SK-N-SH (cell line): ENCODE results near the gene BLOC1S1. TPM values are rescaled to one million over a fixed set of nuclear protein-coding genes. Genes with fewer than 3 reads are reported as not detected.

Experiments
- CTCF ChIA-PET: fragments of 300-600, 350-600 bp; formaldehyde crosslinking; extraction: SDS; loops from one replicate; lab custom pipeline; 2021; lab: Yijun Ruan, JAX
- POLR2A ChIA-PET: fragments of 350-600 bp; sonication (Branson Sonifier 250); formaldehyde crosslinking; extraction: SDS; loops from one replicate; lab custom pipeline; 2020; ENCODE audit warnings: antibody characterized with exemption, inconsistent platforms; lab: Yijun Ruan, JAX
- DNase-seq: peaks from one replicate; pipeline ENCODE4 v3.0.0; 2012
- H2AFZ ChIP-seq: fragments of 200-600 bp; sonication (generic); 2 replicates; pipeline ENCODE4 v1.8.1; 2016; ENCODE audit warnings: antibody characterized with exemption, mild to moderate bottlenecking, low read depth
- H3F3A ChIP-seq: fragments of 200-600 bp; sonication (generic); replicated peaks from 2 replicates; pipeline ENCODE3; 2016; ENCODE audit warnings: antibody characterized with exemption, mild to moderate bottlenecking; ENCODE audit not compliant: insufficient read depth
- H3K27ac ChIP-seq, 2 experiments: fragments of 200-500 bp in 1 of 2; fragments of 200-600 bp in 1 of 2; sonication (Bioruptor generic) in 1 of 2; sonication (generic), shearing (Covaris generic) in 1 of 2; 2 replicates each; pipeline versions ENCODE4 v1.5.1 to v1.6.1; 2014 to 2016; ENCODE audit warnings: low read depth in 2 of 2, inconsistent platforms in 1 of 2, low read length in 1 of 2, mild to moderate bottlenecking in 1 of 2, mixed read lengths in 1 of 2
- H3K27me3 ChIP-seq: fragments of 200-600 bp; sonication (generic), shearing (Covaris generic); 2 replicates; pipeline ENCODE4 v1.6.1; 2016; ENCODE audit warnings: mixed run types; ENCODE audit not compliant: insufficient read depth
- H3K36me3 ChIP-seq, 2 experiments: fragments of 200-500 bp in 1 of 2; fragments of 200-600 bp in 1 of 2; sonication (Bioruptor generic) in 1 of 2; sonication (generic) in 1 of 2; replicated peaks in 1 of 2; 2 replicates each; pipeline versions ENCODE3 to v1.5.1; 2014 to 2016; ENCODE audit warnings: low read length in 1 of 2, mild to moderate bottlenecking in 1 of 2; ENCODE audit not compliant: insufficient read depth in 2 of 2, control insufficient read depth in 1 of 2
- H3K4me1 ChIP-seq, 2 experiments: fragments of 200-500 bp in 1 of 2; fragments of 200-600 bp in 1 of 2; sonication (Bioruptor generic) in 1 of 2; sonication (generic), shearing (Covaris generic) in 1 of 2; 2 replicates each; pipeline versions ENCODE4 v1.5.1 to v1.6.1; 2014 to 2016; ENCODE audit warnings: low read depth in 1 of 2, low read length in 1 of 2, mixed run types in 1 of 2; ENCODE audit not compliant: insufficient read depth in 2 of 2, control insufficient read depth in 1 of 2
- H3K4me2 ChIP-seq: fragments of 200-600 bp; sonication (generic), shearing (Covaris generic); 2 replicates; pipeline ENCODE4 v1.6.1; 2017; ENCODE audit warnings: mixed run types
- H3K4me3 ChIP-seq, 2 experiments: fragments of 200-500 bp in 1 of 2; fragments of 200-600 bp in 1 of 2; sonication (Bioruptor generic) in 1 of 2; sonication (generic), shearing (Covaris generic) in 1 of 2; 2 replicates each; pipeline versions ENCODE4 v1.5.1 to v1.8.1; 2014 to 2016; ENCODE audit warnings: low read depth in 2 of 2, inconsistent platforms in 1 of 2, low read length in 1 of 2, mild to moderate bottlenecking in 1 of 2, mixed read lengths in 1 of 2, moderate library complexity in 1 of 2
- H3K79me2 ChIP-seq: fragments of 200-600 bp; sonication (generic); 2 replicates; pipeline ENCODE4 v1.8.1; 2017; ENCODE audit warnings: mild to moderate bottlenecking; ENCODE audit not compliant: insufficient read depth
- H3K9ac ChIP-seq: fragments of 200-600 bp; sonication (generic); 2 replicates; pipeline ENCODE4 v1.6.1; 2017; ENCODE audit warnings: mixed run types
- H3K9me2 ChIP-seq: fragments of 200-600 bp; sonication (generic); 2 replicates; pipeline ENCODE4 v1.6.1; 2017; ENCODE audit warnings: mixed run types
- H3K9me3 ChIP-seq: fragments of 200-600 bp; sonication (generic); 2 replicates; pipeline ENCODE4 v1.6.1; 2017; ENCODE audit warnings: mixed run types, mild to moderate bottlenecking, moderate library complexity
- H4K20me1 ChIP-seq: fragments of 200-600 bp; sonication (generic); 2 replicates; pipeline ENCODE4 v1.6.1; 2017; ENCODE audit warnings: mild to moderate bottlenecking, mixed run types; ENCODE audit not compliant: insufficient read depth
- CHD2 ChIP-seq: fragments of 150-350 bp; IDR thresholded peaks from 2 replicates; pipeline ENCODE4 v1.6.1; 2018; ENCODE audit warnings: low read length; ENCODE audit not compliant: partially characterized antibody
- ELF1 ChIP-seq: IDR thresholded peaks from 2 replicates; pipeline ENCODE4 v1.4.0; 2012
- EP300 ChIP-seq, 2 experiments: IDR thresholded peaks; 2 replicates each; pipeline versions ENCODE4 v1.4.0 to v1.6.1; 2012; ENCODE audit warnings: borderline replicate concordance in 1 of 2, low read depth in 1 of 2, low read length in 1 of 2
- FOSL2 ChIP-seq: IDR thresholded peaks from 2 replicates; pipeline ENCODE4 v1.4.0; 2012; ENCODE audit warnings: low read depth, mild to moderate bottlenecking, moderate library complexity, borderline replicate concordance
- GABPA ChIP-seq: IDR thresholded peaks from 2 replicates; pipeline ENCODE4 v1.4.0; 2012; ENCODE audit warnings: low read depth, mild to moderate bottlenecking
- IRF3 ChIP-seq: fragments of 150-350 bp; IDR thresholded peaks from 2 replicates; pipeline ENCODE4 v1.6.1; 2016; ENCODE audit warnings: mild to moderate bottlenecking, low read depth, low read length
- JUND ChIP-seq: IDR thresholded peaks from 2 replicates; pipeline ENCODE4 v1.4.0; 2012
- MXI1 ChIP-seq: IDR thresholded peaks from 2 replicates; pipeline ENCODE4 v1.6.1; 2012; ENCODE audit warnings: mild to moderate bottlenecking, low read depth, low read length, improper control_type of control experiment
- NFIC ChIP-seq: IDR thresholded peaks from 2 replicates; pipeline ENCODE4 v1.4.0; 2012; ENCODE audit warnings: borderline replicate concordance
- NRF1 ChIP-seq: IDR thresholded peaks from 2 replicates; pipeline ENCODE4 v1.6.1; 2012; ENCODE audit warnings: low read depth, mild to moderate bottlenecking, low read length
- RAD21 ChIP-seq: IDR thresholded peaks from 2 replicates; pipeline ENCODE4 v1.6.1; 2012; ENCODE audit warnings: mild to moderate bottlenecking, low read length
- REST ChIP-seq: IDR thresholded peaks from 2 replicates; pipeline ENCODE4 v1.6.1; 2012; ENCODE audit warnings: mild to moderate bottlenecking, low read depth, low read length, moderate library complexity
- RXRA ChIP-seq: IDR thresholded peaks from 2 replicates; pipeline ENCODE4 v1.4.0; 2012; ENCODE audit warnings: low read depth, mild to moderate bottlenecking, borderline replicate concordance
- SIN3A ChIP-seq: IDR thresholded peaks from 2 replicates; pipeline ENCODE4 v1.6.1; 2012; ENCODE audit warnings: low read depth, mild to moderate bottlenecking, low read length, moderate library complexity, borderline replicate concordance
- SMC3 ChIP-seq: IDR thresholded peaks from 2 replicates; pipeline ENCODE4 v1.6.1; 2012; ENCODE audit warnings: low read depth, low read length, improper control_type of control experiment
- TCF12 ChIP-seq: IDR thresholded peaks from 2 replicates; pipeline ENCODE4 v1.4.0; 2012
- USF1 ChIP-seq: IDR thresholded peaks from 2 replicates; pipeline ENCODE4 v1.4.0; 2012; ENCODE audit warnings: low read depth, borderline replicate concordance
- USF2 ChIP-seq: fragments of 150-350 bp; IDR thresholded peaks from 2 replicates; pipeline ENCODE4 v1.6.1; 2017; ENCODE audit warnings: antibody characterized with exemption, low read length, low read depth, borderline replicate concordance
- WGBS: methylation state at CpG from one replicate; pipeline ENCODE4 v1.1.6; 2017; ENCODE audit warnings: low lambda C conversion rate; 5-methylcytosine and 5-hydroxymethylcytosine counted together
- polyA plus RNA-seq, 3 experiments: library from polyadenylated mRNA; depleted of rRNA; stranded (reverse); fragments of >200 nt; gene quantifications; 2 replicates each; pipeline ENCODE4 v1.2.3, GENCODE V29; 2012

The BLOC1S1 gene
- polyA plus RNA-seq, 1 of the 3 experiments (the other 2 are of a cell fraction), result 331 TPM

GRCh38 chr12:55745361-55746173 lies 29.7 kb downstream of the BLOC1S1 start:
- Histone ChIP-seq H2AFZ (no peak overlapping the region), H3K4me1 (peaks cover 5 to 33% of the 10 kb centered on the region in 2 experiments; a peak in 3 of 4 replicates), H4K20me1 (no peaks in the 10 kb centered on the region), H3F3A (peaks cover 13% of the 10 kb centered on the region), H3K36me3 (peaks cover 3 to 10% of the 10 kb centered on the region in 2 experiments), H3K9me2 (no peaks in the 10 kb centered on the region), H3K27me3 (no peaks in the 10 kb centered on the region), H3K9ac (no peak overlapping the region), H3K9me3 (no peaks in the 10 kb centered on the region), H3K4me2 (peak overlapping the region; percentile 82), H3K4me3 (peak overlapping the region; percentile 26 to 79; a peak in 3 of 4 replicates), H3K79me2 (no peaks in the 10 kb centered on the region), H3K27ac (peak overlapping the region; percentile 14 to 76; a peak in 3 of 4 replicates)
- ChIA-PET POLR2A (interaction anchor here (0.6 to 1.7 kb wide), 5 partner anchors 12 to 103 kb away, joined by 3 to 7 read pairs (median 3); partner anchors contain the start of genes CD63 and DNAJC14), CTCF (interaction anchor here (1.1 to 14.4 kb wide), 7 partner anchors 7 to 444 kb away, joined by 4 to 358 read pairs (median 5); partner anchors contain the start of gene SMARCC2)
- peak; percentile 79 for DNase-seq
- 37% methylated on average over 13 of the region's 13 CpGs for WGBS
- TF ChIP-seq EP300 (IDR thresholded peaks at IDR 0.05; ENCODE audit: borderline replicate concordance in 1 of 2, low read depth in 1 of 2, low read length in 1 of 2), result no peak
- peak; percentile 54 for TF ChIP-seq CHD2
- TF ChIP-seq USF2, result no peak
- TF ChIP-seq FOSL2, result no peak
- TF ChIP-seq IRF3, result no peak

- H2AFZ ChIP-seq, result no peak overlapping the region
- H3K27me3 ChIP-seq, result no peaks in the 10 kb centered on the region
- ChIA-PET POLR2A (interaction anchor here (0.6 to 0.7 kb wide), 2 partner anchors 83 to 102 kb away, joined by 3 read pairs; partner anchors contain the start of gene DNAJC14), CTCF (interaction anchor here (1.1 to 14.4 kb wide), 5 partner anchors 8 to 249 kb away, joined by 3 to 358 read pairs (median 5); no protein-coding TSS in a partner anchor)
- peaks cover 13% of the 10 kb centered on the region for H3F3A ChIP-seq
- DNase-seq, result no peak
- H3K27ac ChIP-seq, result peak overlapping the region; percentile 14 to 76
- H3K79me2 ChIP-seq, result no peaks in the 10 kb centered on the region
- H3K36me3 ChIP-seq, result peaks cover 3 to 18% of the 10 kb centered on the region in 2 experiments
- H3K9me2 ChIP-seq, result no peaks in the 10 kb centered on the region
- no peaks in the 10 kb centered on the region for H3K9me3 ChIP-seq
- H4K20me1 ChIP-seq, result no peaks in the 10 kb centered on the region
- peak overlapping the region; percentile 0; the same call in 1 of the 2 replicates for H3K4me2 ChIP-seq
- H3K9ac ChIP-seq, result no peak overlapping the region
- H3K4me3 ChIP-seq, result no peak overlapping the region
- whole genome bisulfite sequencing, result 59% methylated on average over 3 of the region's 3 CpGs
- peaks cover 5 to 33% of the 10 kb centered on the region in 2 experiments; a peak in 3 of 4 replicates for H3K4me1 ChIP-seq
- no peak for TF ChIP-seq RXRA
- no peak for TF ChIP-seq ELF1
- TF ChIP-seq EP300 (IDR thresholded peaks at IDR 0.05; ENCODE audit: borderline replicate concordance in 1 of 2, low read depth in 1 of 2, low read length in 1 of 2), result no peak
- TF ChIP-seq FOSL2, result no peak
- no peak for TF ChIP-seq MXI1
- TF ChIP-seq SMC3, result no peak
- no peak for TF ChIP-seq SIN3A
- TF ChIP-seq RAD21, result no peak
- TF ChIP-seq TCF12, result no peak
- TF ChIP-seq NRF1, result no peak
- TF ChIP-seq USF1, result no peak
- TF ChIP-seq REST, result no peak
- TF ChIP-seq NFIC, result no peak
- no peak for TF ChIP-seq GABPA
- TF ChIP-seq JUND, result no peak
Measured at GRCh38 chr12:55746174-55746912, 30.5 kb downstream of the BLOC1S1 start.
